Islet precursor cell (in vitro differentiated cells): ENCODE results near the gene P2RX5.
"Not testable (repeated sequence)": the region's sequence is repeated elsewhere in the genome, so short reads cannot be mapped to it uniquely, and the experiment has no call there.

Experiments used
- DNase-seq: peaks from one replicate; pipeline ENCODE4 v3.0.0-alpha.2; 2018

Gene P2RX5

GRCh38 chr17:3712811-3713463, 17.0 kb upstream of the P2RX5 start:
- no peak for DNase-seq

DNA sequence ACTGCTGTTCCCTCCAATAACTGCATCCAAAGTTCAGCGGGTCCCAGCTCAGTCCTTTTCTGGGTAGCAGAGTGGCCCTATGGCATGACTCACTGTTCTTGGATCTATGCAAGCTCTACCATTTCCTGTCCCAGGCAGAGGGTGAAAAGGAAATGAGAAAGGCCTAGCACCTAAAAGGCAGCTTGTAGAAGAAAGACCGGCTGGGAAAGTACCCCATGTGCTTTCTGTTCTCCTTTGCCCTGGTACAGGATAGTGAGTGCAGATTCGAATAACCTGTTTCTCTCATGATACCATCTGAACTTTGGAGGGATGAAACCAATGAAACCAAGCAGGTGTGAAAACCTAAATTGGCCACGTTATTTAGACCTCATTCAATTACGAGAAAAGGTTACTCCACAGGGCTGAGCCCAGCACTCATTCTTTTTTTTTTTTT, 15.0 kb upstream of the P2RX5 start:
- no peak for DNase-seq

GRCh38 chr17:3708366-3708765, 12.4 kb upstream of the P2RX5 start:
- DNase-seq: no peak

GRCh38 chr17:3705718-3705984, 9.7 kb upstream of the P2RX5 start:
- not testable (repeated sequence) for DNase-seq

GRCh38 chr17:3704931-3705717, 9.2 kb upstream of the P2RX5 start:
- DNase-seq: no peak

DNA sequence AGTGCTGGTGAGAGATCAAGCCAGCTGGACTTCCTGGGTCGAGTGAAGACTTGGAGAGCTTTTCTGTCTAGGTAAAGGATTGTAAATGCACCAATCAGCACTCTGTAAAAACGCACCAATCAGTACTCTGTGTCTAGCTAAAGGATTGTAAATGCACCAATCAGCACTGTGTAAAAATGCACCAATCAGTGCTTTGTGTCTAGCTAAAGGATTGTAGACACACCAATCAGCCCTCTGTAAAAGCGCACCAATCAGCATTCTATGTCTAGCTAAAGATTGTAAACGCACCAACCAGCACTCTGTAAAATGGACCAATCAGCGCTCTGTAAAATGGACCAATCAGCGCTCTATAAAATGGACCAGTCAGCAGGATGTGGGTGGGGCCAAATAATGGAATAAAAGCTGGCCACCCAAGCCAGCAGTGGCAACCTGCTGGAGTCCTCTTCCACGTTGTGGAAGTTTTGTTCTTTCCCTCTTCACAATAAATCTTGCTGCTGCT, 6.1 kb upstream of the P2RX5 start:
- not testable (repeated sequence) for DNase-seq

DNA sequence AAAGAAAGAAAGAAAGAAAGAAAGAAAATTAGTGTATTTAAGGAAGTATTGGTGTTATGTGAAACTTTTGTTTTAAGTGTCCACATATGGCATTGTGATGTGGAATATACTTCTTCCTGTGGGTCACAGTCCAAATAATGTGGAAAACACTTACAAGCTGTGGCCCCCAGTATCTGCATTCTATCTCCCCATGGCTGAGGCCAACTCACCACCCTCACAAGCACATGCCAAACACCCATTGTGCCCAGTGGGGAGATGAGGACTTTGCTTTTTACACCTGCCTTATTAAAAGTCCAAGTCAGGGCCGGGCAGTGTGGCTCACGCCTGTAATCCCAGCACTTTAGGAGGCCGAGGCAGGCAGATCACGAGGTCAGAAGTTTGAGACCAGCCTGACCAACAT, 4.0 kb upstream of the P2RX5 start:
- no peak for DNase-seq

DNA sequence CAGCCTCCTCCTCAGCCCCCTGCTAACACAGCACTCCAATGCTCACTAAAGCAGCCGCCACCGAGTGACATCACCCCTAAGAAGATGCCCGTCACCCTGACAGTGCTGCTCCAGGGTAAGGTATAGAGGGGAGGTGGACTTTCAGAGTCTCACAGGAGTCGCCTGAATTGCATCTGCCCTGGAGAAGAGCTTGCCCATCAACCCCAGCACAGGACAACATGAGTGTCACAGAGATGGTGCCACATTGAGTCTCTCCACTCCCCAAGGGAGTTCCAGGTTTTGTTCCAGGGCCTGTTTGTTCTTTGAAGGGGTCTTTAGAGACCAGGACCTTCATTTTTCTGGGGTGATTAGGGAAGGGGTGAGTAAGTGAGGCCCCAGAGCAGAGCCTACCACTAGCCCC, 2.2 kb upstream of the P2RX5 start:
- no peak for DNase-seq

GRCh38 chr17:3697103-3697476, 1.1 kb upstream of the P2RX5 start:
- no peak for DNase-seq

DNA sequence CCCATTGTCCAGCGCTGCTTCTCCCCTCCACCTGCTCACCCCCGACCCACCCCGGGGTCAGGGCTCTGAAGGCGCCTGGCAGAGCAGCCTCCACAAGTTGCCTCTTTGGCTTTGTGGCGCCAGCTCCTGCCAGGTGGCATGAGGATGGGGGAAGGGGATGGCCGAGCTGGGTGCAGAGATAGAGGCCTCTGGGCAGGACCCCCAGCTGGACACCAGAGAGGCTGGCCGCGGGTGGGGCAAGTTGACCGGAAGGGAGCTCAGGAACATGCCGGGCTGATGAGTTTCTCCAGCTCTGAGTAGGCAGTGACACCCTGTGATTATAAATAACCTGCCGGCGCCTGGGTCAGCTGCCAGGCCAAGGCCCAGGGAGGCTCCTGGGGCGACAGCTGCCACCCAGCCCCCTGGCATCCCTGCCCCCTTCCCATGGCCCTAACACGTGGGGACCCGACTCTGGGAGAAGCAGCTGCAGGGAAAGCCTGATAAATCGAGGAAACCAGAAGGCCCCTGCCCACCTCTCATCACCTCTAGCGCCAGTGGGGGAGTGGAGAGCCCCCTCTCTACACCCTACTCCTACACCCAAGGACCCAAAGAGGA, 729 bp downstream of the P2RX5 start:
- peak; percentile 62 for DNase-seq

- DNase-seq: no peak
These were observed 2.1 kb downstream of the P2RX5 start for GRCh38 chr17:3693829-3694231.

DNA sequence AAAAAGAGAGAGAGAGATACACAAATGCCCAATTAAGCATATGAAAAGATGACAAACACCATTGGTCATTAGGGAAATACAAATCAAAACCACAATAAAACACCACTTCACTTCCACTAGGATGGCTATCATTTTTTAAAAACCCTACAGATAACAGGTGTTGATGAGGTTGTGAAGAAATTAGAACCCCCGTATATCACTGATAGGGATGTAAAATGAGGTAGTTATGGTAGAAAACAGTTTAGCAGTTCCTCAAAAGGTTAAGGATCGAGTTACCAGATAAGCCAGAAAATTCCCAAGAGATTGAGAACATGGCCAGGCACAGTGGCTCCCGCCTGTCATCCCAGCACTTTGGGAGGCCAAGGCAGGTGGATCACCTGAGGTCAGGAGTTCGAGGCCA, 2.8 kb downstream of the P2RX5 start:
- no peak for DNase-seq

- no peak for DNase-seq
These were observed 3.6 kb downstream of the P2RX5 start for GRCh38 chr17:3692346-3692745.

DNA sequence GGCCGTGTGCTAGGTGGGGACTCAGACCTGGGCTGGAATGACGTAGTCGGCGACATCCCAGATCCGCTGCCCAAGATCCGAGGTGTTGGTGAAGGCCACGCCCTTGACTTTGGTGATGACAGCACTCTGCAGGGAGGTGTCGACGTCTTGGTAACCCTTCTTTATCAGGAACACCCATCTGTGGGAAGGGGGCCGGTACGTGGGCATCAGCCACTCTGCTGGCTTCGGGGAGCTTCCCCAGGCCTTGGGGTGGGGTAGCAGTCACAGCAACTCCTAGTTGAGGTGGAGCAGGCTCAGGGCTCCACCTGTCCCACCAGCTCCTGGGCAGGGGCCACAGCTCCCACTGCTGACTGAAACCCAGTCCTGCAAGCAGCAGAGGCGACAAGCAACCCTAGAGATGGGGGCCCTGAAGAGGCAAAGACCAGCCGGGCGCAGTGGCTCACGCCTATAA, 4.3 kb downstream of the P2RX5 start:
- DNase-seq: peak; percentile 65

- peak; percentile 62 for DNase-seq
These were observed 5.8 kb downstream of the P2RX5 start for GRCh38 chr17:3690094-3690715.

- no peak for DNase-seq
These were observed 6.5 kb downstream of the P2RX5 start for GRCh38 chr17:3689262-3690093.

DNA sequence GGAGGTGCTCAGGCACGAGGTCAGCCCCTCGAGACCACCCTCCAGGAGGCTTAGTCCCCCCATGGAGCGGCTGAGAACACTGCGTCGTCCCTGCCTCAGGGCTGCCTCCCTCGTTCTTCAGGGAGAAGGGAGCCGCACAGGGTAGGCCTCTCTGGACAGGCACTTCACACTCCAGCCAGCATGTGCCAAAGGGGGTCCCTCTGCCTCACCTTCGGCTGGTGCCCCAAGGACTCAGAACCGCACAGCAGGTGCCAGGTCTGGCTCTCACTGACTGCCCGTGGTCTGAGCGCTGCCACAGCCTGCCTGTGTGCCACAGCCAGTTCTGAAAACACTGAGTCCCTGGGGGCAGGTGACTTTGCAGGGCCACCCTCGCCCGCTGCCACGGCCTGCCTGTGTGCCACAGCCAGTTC, 7.1 kb downstream of the P2RX5 start:
- no peak for DNase-seq

DNA sequence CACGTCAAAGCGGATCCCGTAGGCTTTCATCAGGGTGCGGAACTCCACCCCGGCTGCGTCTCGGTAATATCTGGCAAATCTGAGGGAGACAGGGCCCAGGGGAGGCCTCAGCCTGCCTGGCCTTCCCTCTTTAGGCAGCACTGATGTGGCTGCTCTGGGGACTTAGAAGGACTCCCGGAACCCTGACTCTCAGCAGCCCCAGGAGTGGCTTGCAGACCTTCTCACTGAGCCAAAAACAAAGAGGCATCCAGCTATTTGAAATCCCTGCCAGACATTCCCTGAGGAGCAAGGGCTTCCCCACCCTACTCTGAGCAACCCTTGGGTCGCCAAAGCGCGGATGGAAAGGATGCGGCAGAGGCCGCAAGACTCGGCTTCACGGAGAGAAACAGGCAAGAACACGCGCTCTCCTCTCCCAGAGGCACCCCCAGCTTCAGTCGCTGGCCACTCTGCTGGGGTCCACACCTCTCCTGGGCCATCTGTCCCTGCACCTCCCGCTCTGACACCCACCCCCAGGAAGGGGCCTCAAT, 7.9 kb downstream of the P2RX5 start:
- DNase-seq: peak; percentile 60

- no peak for DNase-seq
These were observed 10.8 kb downstream of the P2RX5 start for GRCh38 chr17:3685174-3685573.

GRCh38 chr17:3683054-3683511, 12.9 kb downstream of the P2RX5 start:
- peak; percentile 72 for DNase-seq

DNA sequence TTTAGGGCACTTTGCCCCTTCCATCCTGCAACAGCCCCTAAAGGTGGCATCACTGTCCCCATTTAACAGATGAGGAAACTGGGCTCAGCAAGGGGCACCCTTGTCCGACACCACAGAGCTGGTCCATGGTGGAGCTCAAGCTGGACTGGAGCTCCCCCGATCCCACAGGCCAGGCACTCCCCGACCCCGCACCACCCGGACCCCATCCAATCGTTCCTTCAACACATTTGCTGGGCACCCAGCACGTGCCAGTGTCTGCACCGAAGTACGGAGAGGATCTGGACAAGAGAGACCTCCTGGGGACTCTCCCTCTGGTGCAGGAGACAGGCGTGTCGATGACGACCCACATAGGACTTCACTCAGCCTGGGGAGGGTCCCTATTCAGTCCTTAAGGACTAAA, 13.9 kb downstream of the P2RX5 start:
- DNase-seq: peak; percentile 46

- DNase-seq: peak; percentile 56
These were observed 14.4 kb downstream of the P2RX5 start for GRCh38 chr17:3681565-3681964.
